Panc1 (cell line): ENCODE results near the gene ZNF710. TPM values are rescaled to one million over a fixed set of nuclear protein-coding genes. Genes with fewer than 3 reads are reported as not detected.
A peak's percentile ranks its signal among the peaks of the same experiment; 100 is the strongest.

Source experiments
- ATAC-seq: fragments of 200-7000 bp; cut with Tn5 transposase; 2 replicates; pipeline ENCODE4 v1.9.1; 2020; ENCODE audit warnings: mild to moderate bottlenecking, moderate library complexity
- BruUV-seq: library from RNA; stranded (reverse); fragments of 400-500 nt; replicated peaks from 2 replicates; lab custom pipeline; 2021; lab: Mats Ljungman, UMichigan
- CTCF ChIA-PET: fragments of 300-600 bp; sonication (Branson Sonifier 250); formaldehyde crosslinking; loops from one replicate; lab custom pipeline; 2022; ENCODE audit warnings: antibody characterized with exemption; lab: Charles Lee
- POLR2A ChIA-PET: fragments of 300-600 bp; sonication (Branson Sonifier 250); formaldehyde crosslinking; loops from one replicate; lab custom pipeline; 2022; ENCODE audit warnings: antibody characterized with exemption; lab: Charles Lee
- DNase-seq: peaks from one replicate; pipeline ENCODE4 v3.0.0-alpha.2; 2010; ENCODE audit warnings: low read depth, low spot score
- H3K27ac ChIP-seq: 2 replicates; pipeline ENCODE4 v1.5.1; 2011; ENCODE audit warnings: mild to moderate bottlenecking, low read length, inconsistent platforms
- H3K27me3 ChIP-seq: fragments of 200-500 bp; sonication (Bioruptor generic); 2 replicates; pipeline ENCODE4 v1.6.0; 2014; ENCODE audit warnings: low read length, inconsistent platforms; ENCODE audit not compliant: control insufficient read depth, insufficient read depth
- H3K36me3 ChIP-seq: fragments of 200-500 bp; sonication (Bioruptor generic); 2 replicates; pipeline ENCODE4 v1.5.1; 2014; ENCODE audit warnings: inconsistent platforms, mild to moderate bottlenecking, low read length, moderate library complexity; ENCODE audit not compliant: control insufficient read depth, insufficient read depth
- H3K4me1 ChIP-seq: 2 replicates; pipeline ENCODE4 v1.5.1; 2011; ENCODE audit warnings: inconsistent platforms, mild to moderate bottlenecking, low read length, moderate library complexity; ENCODE audit not compliant: control insufficient read depth, insufficient read depth
- H3K4me3 ChIP-seq, 2 experiments: 2 replicates each; pipeline ENCODE4 v1.5.1; 2011 to 2012; ENCODE audit warnings: low read depth in 2 of 2, low read length in 2 of 2, mild to moderate bottlenecking in 2 of 2, inconsistent platforms in 1 of 2, moderate library complexity in 1 of 2
- H3K9me3 ChIP-seq: fragments of 200-500 bp; sonication (Bioruptor generic); 2 replicates; pipeline ENCODE4 v1.5.1; 2014; ENCODE audit warnings: low read depth, mild to moderate bottlenecking, inconsistent platforms, low read length, moderate library complexity; ENCODE audit not compliant: control insufficient read depth, insufficient read depth
- POLR2AphosphoS5 ChIP-seq: IDR thresholded peaks from 2 replicates; pipeline ENCODE4 v1.6.1; 2012; ENCODE audit warnings: mild to moderate bottlenecking, low read depth, low read length, moderate library complexity
- SIN3A ChIP-seq: IDR thresholded peaks from 2 replicates; pipeline ENCODE4 v1.6.1; 2012; ENCODE audit warnings: low read depth, mild to moderate bottlenecking, low read length, moderate library complexity, borderline replicate concordance; ENCODE audit not compliant: insufficient read depth
- TCF7L2 ChIP-seq: IDR thresholded peaks from 2 replicates; pipeline ENCODE4 v1.6.1; 2011; ENCODE audit warnings: mild to moderate bottlenecking, low read depth, low read length, inconsistent platforms
- in situ Hi-C: cut with HindIII; loops from 2 replicates; pipeline ENCODE4 v1.10.0; 2016; ENCODE audit warnings: low sequenced_read_pairs, low pct_unique_long_range_greater_than_20kb
- intact Hi-C: fragments of 100-400 bp; cut with micrococcal nuclease; formaldehyde crosslinking; loops from one replicate; pipeline ENCODE4 v1.10.0; 2022; ENCODE audit not compliant: unreplicated experiment
- total RNA-seq: library from RNA; stranded (reverse); gene quantifications from one replicate; pipeline ENCODE4 v1.2.1, GENCODE V29; 2021; ENCODE audit not compliant: unreplicated experiment
- TF ChIP-seq, protein P1 (sequence below), 2 experiments: IDR thresholded peaks; 2 replicates each; pipeline ENCODE4 v1.6.1; 2011 to 2012; ENCODE audit warnings: low read depth in 2 of 2, control low read depth in 1 of 2, low read length in 1 of 2, mild to moderate bottlenecking in 1 of 2, moderate library complexity in 1 of 2; ENCODE audit not compliant: insufficient read depth in 1 of 2
- TF ChIP-seq, protein P2 (sequence below): fragments of 450-650 bp; IDR thresholded peaks from 2 replicates; pipeline ENCODE4 v1.5.1; 2017; ENCODE audit warnings: mild to moderate bottlenecking

ZNF710 gene
- total RNA-seq, 1 experiment from 2014 or later = 15.8 TPM

GRCh38 chr15:89999676-90000185, 1.4 kb upstream of the ZNF710 start:
- ATAC-seq (no peak), DNase-seq (no peak)
- H3K4me1 ChIP-seq = peaks cover 52% of the 10 kb centered on the region
- in situ Hi-C loops = no loop called here
- no peaks in the 10 kb centered on the region for H3K36me3 ChIP-seq
- H3K4me3 ChIP-seq = no peak overlapping the region
- ChIA-PET POLR2A (no interaction called here), CTCF (interaction anchor here (0.6 kb wide), 1 partner anchor 77 kb away, joined by 5 read pairs; no protein-coding TSS in a partner anchor)
- H3K9me3 ChIP-seq = no peaks in the 10 kb centered on the region
- intact Hi-C loops = loop anchor here (5.0 kb wide), 1 partner anchor 73 kb away; no protein-coding TSS in a partner anchor
- no peak overlapping the region for H3K27ac ChIP-seq
- H3K27me3 ChIP-seq = no peaks in the 10 kb centered on the region
- TF ChIP-seq SIN3A = no peak
- TF ChIP-seq, protein P1, sequence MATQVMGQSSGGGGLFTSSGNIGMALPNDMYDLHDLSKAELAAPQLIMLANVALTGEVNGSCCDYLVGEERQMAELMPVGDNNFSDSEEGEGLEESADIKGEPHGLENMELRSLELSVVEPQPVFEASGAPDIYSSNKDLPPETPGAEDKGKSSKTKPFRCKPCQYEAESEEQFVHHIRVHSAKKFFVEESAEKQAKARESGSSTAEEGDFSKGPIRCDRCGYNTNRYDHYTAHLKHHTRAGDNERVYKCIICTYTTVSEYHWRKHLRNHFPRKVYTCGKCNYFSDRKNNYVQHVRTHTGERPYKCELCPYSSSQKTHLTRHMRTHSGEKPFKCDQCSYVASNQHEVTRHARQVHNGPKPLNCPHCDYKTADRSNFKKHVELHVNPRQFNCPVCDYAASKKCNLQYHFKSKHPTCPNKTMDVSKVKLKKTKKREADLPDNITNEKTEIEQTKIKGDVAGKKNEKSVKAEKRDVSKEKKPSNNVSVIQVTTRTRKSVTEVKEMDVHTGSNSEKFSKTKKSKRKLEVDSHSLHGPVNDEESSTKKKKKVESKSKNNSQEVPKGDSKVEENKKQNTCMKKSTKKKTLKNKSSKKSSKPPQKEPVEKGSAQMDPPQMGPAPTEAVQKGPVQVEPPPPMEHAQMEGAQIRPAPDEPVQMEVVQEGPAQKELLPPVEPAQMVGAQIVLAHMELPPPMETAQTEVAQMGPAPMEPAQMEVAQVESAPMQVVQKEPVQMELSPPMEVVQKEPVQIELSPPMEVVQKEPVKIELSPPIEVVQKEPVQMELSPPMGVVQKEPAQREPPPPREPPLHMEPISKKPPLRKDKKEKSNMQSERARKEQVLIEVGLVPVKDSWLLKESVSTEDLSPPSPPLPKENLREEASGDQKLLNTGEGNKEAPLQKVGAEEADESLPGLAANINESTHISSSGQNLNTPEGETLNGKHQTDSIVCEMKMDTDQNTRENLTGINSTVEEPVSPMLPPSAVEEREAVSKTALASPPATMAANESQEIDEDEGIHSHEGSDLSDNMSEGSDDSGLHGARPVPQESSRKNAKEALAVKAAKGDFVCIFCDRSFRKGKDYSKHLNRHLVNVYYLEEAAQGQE (IDR thresholded peaks at IDR 0.05; ENCODE audit: insufficient read depth in 1 of 2, low read depth in 2 of 2, low read length in 1 of 2) = no peak
- no peak for TF ChIP-seq TCF7L2
- TF ChIP-seq, protein P2, sequence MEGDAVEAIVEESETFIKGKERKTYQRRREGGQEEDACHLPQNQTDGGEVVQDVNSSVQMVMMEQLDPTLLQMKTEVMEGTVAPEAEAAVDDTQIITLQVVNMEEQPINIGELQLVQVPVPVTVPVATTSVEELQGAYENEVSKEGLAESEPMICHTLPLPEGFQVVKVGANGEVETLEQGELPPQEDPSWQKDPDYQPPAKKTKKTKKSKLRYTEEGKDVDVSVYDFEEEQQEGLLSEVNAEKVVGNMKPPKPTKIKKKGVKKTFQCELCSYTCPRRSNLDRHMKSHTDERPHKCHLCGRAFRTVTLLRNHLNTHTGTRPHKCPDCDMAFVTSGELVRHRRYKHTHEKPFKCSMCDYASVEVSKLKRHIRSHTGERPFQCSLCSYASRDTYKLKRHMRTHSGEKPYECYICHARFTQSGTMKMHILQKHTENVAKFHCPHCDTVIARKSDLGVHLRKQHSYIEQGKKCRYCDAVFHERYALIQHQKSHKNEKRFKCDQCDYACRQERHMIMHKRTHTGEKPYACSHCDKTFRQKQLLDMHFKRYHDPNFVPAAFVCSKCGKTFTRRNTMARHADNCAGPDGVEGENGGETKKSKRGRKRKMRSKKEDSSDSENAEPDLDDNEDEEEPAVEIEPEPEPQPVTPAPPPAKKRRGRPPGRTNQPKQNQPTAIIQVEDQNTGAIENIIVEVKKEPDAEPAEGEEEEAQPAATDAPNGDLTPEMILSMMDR = no peak
- TF ChIP-seq POLR2AphosphoS5 = no peak
- BruUV-seq = no TSS peak

GRCh38 chr15:90000186-90001001, 730 bp upstream of the ZNF710 start:
- Histone ChIP-seq H3K4me3 (peak overlapping the region; percentile 58 to 62), H3K27me3 (no peaks in the 10 kb centered on the region), H3K27ac (peak overlapping the region; percentile 96), H3K9me3 (no peaks in the 10 kb centered on the region), H3K36me3 (no peaks in the 10 kb centered on the region), H3K4me1 (peaks cover 56% of the 10 kb centered on the region)
- POLR2A ChIA-PET = interaction anchor here (0.7 kb wide), 3 partner anchors 54 to 807 kb away, joined by 4 to 10 read pairs (median 5); no protein-coding TSS in a partner anchor
- no peak for DNase-seq
- CTCF ChIA-PET = no interaction called here
- TF ChIP-seq TCF7L2 = no peak
- intact Hi-C loops = loop anchor here (5.0 kb wide), 1 partner anchor 72 kb away; no protein-coding TSS in a partner anchor
- BruUV-seq = TSS peak; percentile 94
- 0 out of 2 replicates have a peak, but pooled peaks have one; percentile 2 for ATAC-seq
- in situ Hi-C loops = no loop called here
